Measurements from ENCODE around the gene MERTK.

Gene MERTK

GRCh38 chr2:111982822-111983221, 84.4 kb downstream of the MERTK start:
- DNase-seq: no peak

DNA sequence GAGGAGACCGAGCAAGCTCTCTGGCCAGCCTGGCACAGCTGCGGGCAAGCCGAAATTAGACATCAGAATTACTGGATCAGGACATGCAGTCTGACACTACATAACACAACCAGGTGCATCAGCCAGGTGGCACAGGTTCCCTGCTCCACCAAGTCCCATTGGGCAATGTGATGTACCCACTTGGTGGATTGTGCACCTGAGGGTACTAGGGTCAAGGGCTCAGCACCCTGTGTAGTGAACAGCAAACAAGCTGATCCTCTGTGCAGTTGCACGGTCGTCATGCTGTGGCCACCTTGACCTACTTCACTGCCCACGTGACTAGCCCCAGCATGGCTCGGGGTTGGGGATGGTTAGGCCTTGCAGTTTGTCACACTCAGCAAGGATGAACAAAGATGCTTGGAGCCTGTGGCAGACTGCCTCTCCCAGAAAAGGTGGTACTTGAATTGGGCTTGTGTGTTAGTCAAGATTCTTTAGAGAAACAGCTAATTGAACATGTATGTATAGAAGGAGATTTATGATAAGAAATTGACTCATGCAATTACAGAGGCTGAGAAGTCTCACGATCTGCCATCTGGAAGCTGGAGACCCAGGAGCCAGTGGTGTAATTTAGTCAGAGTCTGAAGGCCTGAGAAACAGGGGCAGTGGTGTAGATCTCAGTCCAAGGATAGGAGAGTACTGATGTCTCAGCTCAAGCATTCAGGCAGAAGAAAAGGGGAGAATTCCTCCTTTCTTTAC, 85.2 kb downstream of the MERTK start:
- DNase-seq: no peak

GRCh38 chr2:111984213-111984604, 85.8 kb downstream of the MERTK start:
- no peak for DNase-seq

- DNase-seq: no peak
These were observed 87.1 kb downstream of the MERTK start for GRCh38 chr2:111985514-111985913.

DNA sequence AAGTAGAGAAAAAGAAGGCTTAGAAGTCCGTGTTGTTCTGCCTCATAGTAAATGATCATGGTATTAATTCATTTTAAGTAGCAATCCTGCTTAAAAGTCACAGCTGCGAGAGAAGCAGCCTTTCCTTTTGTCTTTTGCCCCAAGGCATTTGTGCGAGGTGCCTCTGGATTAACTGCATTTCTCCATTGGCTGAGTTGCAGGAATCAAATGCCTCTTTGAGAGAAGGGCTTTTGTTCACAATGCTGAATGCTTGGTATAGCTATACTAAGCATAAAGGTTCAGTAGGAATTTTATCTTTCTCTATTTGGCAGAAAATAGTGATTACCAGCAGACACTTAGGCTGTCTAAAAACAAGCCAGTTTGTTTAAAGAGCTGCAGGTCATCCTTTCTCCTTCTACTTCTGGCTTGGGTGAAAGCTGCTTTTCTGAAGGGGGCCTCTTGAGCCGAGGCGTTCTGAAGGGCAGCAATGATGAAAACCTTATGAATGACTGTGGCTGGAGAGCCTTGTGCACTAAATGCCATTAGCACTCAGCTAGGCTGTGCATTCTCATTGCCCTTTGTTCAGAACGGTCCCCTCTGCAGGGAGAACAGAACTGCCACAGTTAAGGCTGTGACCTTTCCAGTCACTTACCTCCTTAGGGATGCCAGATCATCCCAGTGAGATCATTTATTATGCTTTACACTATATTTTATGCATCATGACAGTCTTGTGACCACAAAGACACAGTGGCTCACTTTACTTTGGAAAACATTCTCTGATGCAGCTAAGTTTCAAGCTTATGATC, 87.9 kb downstream of the MERTK start:
- no peak for DNase-seq

- DNase-seq: no peak
These were observed 92.0 kb downstream of the MERTK start for GRCh38 chr2:111990375-111990774.

DNA sequence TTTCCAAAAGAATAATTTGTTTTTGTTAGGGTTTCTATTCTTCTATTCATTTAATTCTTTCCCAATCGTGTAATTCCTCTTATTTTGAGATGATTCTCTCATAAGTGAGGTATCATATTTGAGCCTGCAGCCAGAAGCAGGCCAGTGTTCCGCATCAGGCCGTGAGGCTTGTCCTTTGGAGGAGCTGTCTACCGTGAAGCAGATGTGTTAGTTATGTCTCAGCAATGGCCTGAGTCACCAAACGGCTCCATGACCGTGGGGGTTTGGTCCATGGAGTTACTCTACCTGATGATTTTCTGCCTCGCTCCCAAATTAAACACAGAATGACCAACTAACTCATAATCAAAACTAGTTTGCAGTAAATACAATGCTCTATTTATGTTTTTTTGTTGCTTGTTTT, 92.4 kb downstream of the MERTK start:
- no peak for DNase-seq

DNA sequence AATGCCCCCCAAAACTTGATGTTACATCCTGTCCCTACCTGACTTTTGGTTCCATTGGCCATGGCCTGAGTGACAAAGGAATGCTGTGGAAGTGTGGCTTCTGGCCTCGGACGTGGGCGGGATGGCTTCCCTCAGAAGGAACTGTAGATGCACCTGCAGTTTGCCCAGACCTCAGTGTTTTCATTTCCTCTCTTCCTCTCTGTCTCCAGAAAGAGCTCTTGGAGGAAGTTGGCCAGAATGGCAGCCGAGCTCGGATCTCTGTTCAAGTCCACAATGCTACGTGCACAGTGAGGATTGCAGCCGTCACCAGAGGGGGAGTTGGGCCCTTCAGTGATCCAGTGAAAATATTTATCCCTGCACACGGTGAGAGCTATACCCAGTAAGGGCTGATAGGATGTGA, 95.6 kb downstream of the MERTK start:
- DNase-seq: no peak

- DNase-seq: no peak
These were observed 96.7 kb downstream of the MERTK start for GRCh38 chr2:111995148-111995547.

DNA sequence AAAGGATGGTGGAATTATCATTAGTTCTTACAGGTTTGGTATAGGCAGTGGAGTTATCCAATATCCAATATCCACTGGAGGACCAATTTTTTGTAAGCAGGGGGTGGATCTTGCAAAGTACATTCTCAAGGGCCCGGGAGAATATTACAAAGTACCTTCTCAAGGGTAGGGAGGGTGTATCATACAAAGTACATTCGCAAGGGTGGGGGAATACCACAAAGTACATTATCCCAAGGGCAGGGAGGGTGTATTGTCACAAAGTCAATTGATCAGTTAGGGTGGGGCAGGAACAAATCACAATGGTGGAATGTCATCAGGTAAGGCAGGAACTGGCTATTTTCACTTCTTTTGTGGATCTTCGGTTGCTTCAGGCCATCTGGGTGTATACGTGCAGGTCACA, 101.4 kb downstream of the MERTK start:
- DNase-seq: no peak

DNA sequence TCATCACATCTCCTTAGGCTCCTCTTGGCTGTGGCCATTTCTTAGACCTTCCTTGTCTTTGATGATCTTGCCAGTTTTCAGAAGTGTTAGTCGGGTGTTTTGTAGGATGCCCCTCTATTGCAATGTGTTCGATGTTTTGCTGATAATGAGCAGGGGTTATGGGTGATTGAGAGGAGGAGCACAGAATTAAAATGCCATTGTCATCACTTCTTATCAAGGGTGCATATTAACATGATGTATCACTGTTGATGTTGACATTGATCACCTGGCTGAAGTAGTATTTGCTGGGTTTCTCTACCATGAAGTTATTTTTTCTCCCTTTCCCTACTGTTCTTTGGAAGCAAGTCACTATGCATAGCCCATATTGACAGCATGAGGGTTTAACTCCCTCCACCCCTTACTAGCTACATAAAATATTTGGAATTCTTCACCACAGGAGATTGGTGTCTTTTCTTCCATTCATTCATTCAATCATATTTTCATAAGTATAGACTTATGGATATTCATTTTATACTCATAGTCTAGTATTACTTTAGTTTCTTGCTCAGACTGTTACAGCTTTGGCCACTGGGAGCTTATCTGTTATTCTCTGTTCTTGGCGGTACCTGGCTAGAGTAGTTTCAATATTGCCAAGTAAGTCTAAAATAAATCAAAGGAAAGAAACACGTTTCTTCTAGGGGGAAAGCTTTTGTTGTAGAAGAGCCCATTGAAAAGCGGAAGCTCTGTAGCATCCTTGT, 102.2 kb downstream of the MERTK start:
- no peak for DNase-seq

GRCh38 chr2:112001136-112001715, 102.8 kb downstream of the MERTK start:
- DNase-seq: no peak

- no peak for DNase-seq
These were observed 103.5 kb downstream of the MERTK start for GRCh38 chr2:112001942-112002341.

GRCh38 chr2:112003576-112004252, 105.3 kb downstream of the MERTK start:
- no peak for DNase-seq

DNA sequence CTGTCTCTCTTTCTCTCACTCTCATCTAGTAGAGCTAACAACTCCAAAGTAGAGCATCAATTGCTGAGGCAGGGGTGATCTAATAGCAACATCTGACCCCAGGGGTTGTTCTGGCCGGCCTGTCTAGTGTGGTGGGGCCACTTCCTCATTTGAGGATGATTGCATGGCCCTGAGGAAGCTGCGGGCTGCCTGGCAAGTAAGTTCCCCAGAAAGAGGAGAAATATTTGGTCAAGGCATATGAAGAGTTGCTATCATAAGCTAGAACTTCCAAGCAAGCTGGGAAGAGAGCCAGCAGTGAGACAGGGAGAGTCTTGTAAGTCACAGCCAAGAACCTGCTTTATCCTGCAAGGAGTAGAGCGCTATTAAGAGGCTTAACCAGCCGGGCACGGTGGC, 105.8 kb downstream of the MERTK start:
- no peak for DNase-seq

DNA sequence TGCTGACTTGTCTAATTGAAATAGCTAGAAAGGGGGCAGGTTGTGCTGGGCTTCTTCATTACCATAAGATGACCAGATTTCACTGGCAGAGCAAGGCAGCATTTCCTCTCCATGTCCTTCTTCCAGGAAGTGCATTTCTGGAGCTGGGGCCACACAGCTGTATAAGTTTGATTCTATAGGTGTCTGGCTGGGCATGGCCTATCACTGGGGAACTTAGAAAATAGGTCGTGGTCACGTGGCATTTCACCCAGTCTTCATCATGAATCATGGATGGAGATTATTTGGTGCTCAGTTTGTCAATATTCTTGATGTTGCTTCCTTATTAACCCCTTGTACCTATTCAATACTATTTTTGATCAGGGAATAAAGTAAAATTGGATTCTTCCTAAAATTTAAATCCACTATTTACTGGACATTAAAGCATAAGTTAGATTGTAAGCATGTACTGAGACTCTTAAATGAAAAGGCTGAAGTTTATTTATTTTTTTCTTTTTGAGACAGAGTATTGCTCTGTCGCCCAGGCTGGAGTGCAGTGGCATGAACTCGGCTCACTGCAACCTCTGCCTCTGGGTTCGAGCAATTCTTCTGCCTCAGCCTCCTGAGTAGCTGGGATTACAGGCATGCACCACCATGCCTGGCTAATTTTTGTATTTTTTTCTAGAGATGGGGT, 107.1 kb downstream of the MERTK start:
- no peak for DNase-seq

- no peak for DNase-seq
These were observed 107.6 kb downstream of the MERTK start for GRCh38 chr2:112006076-112006410.

- no peak for DNase-seq
These were observed 109.1 kb downstream of the MERTK start for GRCh38 chr2:112007493-112007892.

DNA sequence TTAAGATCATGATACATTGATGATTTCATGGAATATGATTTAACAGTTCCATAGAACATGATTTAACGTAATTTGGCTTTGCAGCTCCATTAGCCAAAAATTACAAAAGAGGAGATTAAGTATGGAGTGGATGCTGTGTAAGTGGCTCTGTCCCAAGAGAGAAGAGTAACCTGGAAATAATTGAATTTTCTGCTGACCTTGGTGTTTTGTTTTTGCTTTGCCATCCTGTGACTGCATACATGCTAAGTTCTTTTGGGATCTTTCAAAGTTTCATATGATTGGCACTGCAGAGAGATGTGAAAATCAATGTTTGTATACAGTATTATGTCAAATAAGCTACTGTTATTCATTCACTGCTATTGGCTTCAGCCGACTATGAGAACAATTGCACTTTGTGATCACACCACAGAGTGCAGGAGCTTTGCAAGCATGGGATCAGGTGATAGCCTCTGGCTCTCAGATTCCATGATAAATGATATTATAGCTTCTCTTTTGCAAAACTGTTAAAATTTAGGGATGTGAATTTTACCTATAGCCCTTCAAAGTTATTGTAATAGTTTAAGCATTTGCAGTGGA, 110.6 kb downstream of the MERTK start:
- no peak for DNase-seq

- no peak for DNase-seq
These were observed 112.3 kb downstream of the MERTK start for GRCh38 chr2:112010751-112011150.

DNA sequence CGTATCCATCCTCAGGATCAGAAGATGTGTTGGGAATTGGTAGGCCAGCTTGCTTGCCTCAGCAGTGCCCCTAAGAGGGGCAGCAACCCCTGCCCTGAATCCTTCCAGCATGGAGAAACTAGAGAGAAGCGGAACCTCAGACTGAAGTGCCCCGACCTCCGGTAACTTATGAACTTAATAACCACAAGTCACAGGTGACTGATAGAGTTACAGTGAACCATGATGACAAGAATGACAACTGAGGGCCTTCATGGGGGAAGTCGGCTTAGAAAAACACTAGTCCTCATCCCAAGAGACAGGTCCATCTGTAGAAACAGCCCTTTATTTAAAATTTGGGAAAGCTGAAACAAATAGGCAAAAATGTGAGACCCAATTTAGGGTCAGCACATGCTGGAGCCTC, 114.1 kb downstream of the MERTK start:
- no peak for DNase-seq

- DNase-seq: no peak
These were observed 120.4 kb downstream of the MERTK start for GRCh38 chr2:112018846-112019245.
